IPS DF 4.7 (cell line): Measurements from ENCODE around the gene NUP43.
"Not testable (repeated sequence)": the region's sequence is repeated elsewhere in the genome, so short reads cannot be mapped to it uniquely, and the experiment has no call there.

Experiments
- DNase-seq: peaks from one replicate; pipeline ENCODE4 v3.0.0-alpha.2; 2013; ENCODE audit warnings: low spot score; ENCODE audit errors: extremely low read depth

Gene NUP43

GRCh38 chr6:149749082-149749593, 2.8 kb upstream of the NUP43 start:
- not testable (repeated sequence) for DNase-seq

GRCh38 chr6:149745252-149745651, 1.1 kb downstream of the NUP43 start:
- not testable (repeated sequence) for DNase-seq

DNA sequence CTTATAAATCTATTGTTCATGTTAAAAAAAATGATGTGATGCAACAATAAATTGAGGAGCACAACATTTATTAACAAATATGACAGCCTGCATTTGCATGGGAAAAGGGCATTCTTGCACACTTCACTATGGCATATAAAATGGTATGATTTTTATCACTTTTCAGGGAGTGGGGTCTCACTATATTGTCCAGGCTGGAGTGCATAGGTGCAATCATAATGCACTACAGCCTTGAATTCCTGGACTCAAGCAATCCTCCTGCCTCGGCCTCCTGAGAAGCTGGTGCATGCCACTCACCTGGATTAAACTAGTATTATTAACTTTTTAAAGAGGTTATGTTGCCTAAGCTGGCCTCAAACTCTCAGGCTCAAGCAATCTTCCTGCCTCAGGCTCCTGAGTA, 11.4 kb downstream of the NUP43 start:
- no peak for DNase-seq

- no peak for DNase-seq
Measured at GRCh38 chr6:149733089-149733720, 13.1 kb downstream of the NUP43 start.

DNA sequence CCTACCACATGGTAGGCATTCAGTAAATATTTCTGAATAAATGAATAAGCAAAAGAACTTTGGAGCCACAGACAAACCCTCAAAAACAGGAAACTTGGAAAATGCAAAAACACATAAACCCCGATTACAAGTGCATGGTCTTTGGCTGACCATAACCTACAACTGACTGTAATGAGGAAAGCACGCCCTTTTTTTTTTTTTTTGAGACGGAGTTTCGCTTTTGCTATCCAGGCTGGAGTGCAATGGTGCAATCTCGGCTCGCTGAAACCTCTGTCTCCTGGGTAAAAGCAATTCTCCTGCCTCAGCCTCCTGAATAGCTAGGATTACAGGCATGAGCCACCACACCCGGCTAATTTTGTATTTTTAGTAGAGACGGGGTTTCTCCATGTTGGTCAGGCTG, 16.5 kb downstream of the NUP43 start:
- no peak for DNase-seq

DNA sequence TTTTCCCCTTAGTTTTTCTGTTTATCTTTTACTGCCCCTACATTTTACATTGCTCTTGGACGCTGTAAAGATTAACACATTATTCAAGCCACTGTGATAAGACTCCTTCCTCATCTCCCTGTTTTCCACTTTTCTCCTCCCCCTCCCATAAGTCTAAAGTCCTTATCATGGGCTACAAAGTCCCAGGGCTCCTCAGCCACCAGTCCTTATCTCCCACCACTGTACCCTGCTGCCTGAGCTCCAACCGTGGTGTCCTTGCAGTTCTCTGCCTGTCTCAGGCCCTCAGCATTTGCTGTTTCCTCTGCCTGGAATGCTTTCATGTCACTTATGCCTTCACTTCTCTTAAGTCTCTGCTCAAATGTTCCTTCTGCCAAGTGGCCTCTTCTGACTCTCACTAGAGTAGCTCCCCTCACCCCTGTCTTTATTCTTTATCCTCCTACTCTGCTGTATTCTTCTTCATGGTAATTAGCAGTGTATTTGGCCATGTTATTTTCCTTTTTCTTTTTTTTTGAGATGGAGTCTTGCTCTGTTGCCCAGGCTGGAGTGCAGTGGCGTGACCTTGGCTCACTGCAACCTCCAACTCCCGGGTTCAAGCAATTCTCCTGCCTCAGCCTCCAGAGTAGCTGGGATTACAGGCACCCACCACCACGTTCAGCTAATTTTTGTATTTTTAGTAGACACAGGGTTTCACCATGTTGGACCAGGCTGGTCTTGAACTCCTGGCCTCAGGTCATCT, 17.7 kb downstream of the NUP43 start:
- no peak for DNase-seq

GRCh38 chr6:149727793-149728498, 18.4 kb downstream of the NUP43 start:
- no peak for DNase-seq

GRCh38 chr6:149725785-149726184, 20.5 kb downstream of the NUP43 start:
- DNase-seq: no peak

DNA sequence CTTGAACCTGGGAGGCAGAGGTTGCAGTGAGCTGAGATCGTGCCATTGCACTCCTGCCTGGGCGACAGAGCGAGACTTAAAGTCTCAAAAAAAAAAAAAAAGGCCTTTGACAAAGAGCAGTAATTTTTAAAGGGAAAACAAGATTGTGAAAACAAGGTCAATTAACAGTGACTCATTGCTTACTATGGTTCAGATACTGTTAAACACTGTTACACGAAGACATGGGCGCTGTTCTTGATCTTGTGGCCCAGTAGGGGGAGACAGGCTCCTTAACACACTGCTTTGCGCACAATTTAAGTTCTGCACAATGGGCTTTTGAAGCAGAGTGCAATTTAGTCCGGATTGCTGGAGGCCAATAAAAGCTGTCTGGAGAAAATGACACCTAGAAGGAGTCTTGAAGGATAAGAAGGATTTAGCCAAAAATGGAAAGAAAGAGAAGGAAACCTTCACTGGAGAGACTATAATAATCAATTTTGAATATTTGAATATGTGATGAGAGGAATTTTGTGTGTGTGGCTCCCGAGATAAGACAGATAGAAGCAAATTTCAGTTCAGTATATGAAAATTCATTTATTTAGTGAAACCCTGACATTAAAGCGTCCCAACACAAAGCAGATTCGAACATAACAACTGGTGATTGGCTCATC, 22.4 kb downstream of the NUP43 start:
- no peak for DNase-seq

DNA sequence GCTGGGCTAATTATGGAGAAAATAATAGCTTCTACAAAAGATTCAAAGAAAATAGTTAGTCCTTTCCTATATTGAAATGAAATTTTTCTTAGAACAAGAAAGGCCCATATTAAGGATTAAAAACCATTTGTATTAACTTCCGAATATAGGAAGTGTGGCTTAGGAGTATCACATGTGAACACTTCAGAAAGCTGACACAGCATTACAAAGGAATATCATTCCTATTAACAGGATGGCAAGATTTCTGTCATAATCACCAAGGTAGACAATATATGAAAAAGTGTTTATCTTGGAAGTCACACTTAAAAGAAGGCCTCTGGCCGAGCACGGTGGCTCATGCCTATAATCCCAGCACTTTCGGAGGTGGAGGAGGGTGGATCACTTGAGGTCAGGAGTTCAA, 23.1 kb downstream of the NUP43 start:
- no peak for DNase-seq

- DNase-seq: no peak
Measured at GRCh38 chr6:149719531-149719930, 26.8 kb downstream of the NUP43 start.

GRCh38 chr6:149717588-149718458, 28.5 kb downstream of the NUP43 start, which contains the start of gene LATS1:
LATS1 (minus strand) TSS chr6:149718101; CDS start chr6:149702126, 15,975 bp downstream.
- DNase-seq: no peak

DNA sequence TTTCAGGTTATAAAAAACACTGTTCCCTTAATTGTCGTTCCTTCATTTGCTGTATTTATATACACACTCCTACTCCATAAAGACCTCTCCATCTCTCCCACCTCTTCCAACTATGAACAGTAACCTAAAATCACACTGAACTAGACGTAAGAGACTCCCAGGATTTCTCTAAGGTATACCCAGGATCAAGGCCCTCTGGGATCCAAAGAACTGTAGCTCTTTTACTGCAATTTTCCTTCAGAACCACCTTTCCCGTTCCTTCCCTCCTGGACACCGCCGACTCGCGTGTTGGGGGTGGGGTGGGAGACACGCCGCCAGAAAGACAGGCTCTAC, 29.1 kb downstream of the NUP43 start:
- DNase-seq: no peak

GRCh38 chr6:149716181-149716963, 30.0 kb downstream of the NUP43 start:
- DNase-seq: no peak

DNA sequence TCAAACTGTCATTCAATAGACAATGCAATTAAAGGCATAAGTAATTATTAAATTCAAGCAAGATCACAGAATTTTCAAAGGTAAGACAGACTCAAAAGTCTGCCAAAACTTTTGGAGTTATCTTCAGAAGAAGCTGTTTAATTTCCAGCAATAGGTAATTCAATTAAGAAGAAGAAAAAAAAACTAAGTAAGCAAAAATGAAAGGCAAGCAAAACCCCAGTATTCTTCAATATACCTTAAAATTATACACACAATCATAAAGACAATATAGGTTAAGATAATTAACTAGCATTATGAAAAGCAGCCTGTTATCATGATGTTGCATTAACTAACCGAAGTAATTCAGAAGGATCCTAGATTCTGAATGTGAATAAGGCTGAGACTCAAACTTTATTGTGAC, 31.9 kb downstream of the NUP43 start:
- DNase-seq: no peak

- DNase-seq: no peak
Measured at GRCh38 chr6:149711711-149712110, 34.6 kb downstream of the NUP43 start.

DNA sequence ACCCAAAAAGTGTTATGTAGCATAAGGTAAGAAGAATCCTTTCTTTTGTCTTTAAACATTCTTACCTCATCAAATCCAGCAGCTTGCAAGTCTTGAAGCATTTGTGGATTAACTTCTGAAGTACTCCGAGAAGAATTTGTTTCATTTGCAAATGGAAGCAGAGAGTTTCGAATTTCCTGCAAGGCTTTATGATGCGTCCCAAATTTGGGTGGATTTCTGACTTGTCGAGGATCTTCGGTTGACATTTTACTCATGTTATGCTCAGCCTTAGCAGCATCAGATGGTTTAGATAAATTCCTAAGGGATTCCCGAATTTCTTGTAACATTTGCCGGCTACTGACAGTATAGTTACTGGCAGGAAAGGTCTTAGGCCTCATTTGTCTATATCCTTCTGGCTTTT, 44.6 kb downstream of the NUP43 start:
- DNase-seq: no peak

DNA sequence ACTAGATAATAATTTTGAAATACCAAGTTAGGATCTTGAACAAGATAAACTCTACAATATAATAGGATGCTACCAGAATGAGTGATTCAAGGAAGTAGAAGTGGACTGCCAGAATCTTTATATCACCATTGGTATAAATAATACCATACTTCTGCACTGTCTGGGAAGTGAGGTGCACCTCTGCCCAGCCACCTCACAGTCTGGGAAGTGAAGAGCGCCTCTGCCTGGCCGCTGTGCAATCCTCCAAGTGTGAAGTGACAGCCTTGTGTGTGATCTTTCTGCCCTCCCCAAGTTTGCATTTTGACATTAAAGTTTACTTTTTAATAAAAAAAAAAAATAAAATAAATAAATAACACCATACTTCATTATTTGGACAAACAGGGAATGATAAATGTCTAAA, 47.2 kb downstream of the NUP43 start:
- DNase-seq: no peak

DNA sequence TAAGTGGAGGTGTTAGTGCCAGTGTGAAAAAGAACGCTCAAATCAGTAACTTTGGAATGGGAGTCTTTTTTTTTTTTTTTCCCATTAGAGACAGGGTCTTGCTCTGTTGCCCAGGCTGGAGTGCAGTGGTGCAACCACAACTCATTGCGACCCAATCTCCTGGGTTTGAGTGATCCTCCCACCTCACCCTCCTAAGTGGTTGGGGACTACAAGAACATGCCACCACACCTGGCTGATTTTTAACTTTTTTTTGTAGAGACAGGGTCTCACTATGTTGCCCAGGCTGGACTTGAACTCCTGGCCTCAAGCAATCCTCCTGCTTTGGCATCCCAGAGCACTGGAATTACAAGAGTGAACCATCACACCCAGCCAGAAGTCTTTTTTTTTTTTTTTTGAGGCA, 48.2 kb downstream of the NUP43 start:
- DNase-seq: no peak

GRCh38 chr6:149696901-149697300, 49.4 kb downstream of the NUP43 start:
- no peak for DNase-seq
